PC-9 (cell line): ENCODE results near the gene PBX3. TPM values are rescaled to one million over a fixed set of nuclear protein-coding genes. Genes with fewer than 3 reads are reported as not detected.

Experiments
- BruUV-seq: library from RNA; stranded (reverse); fragments of 400-500 nt; replicated peaks from 2 replicates; lab custom pipeline; 2021; lab: Mats Ljungman, UMichigan
- CTCF ChIA-PET: fragments of 300-600 bp; sonication (Branson Sonifier 250); formaldehyde crosslinking; loops from one replicate; lab custom pipeline; 2022; ENCODE audit warnings: antibody characterized with exemption; lab: Charles Lee
- POLR2A ChIA-PET: fragments of 300-600 bp; sonication (Branson Sonifier 250); formaldehyde crosslinking; loops from one replicate; lab custom pipeline; 2022; ENCODE audit warnings: antibody characterized with exemption; ENCODE audit not compliant: unreplicated experiment; lab: Charles Lee
- DNase-seq, 2 experiments: peaks; one replicate each; pipeline versions ENCODE4 v3.0.0 to v3.0.0-alpha.2; 2015 to 2022; ENCODE audit warnings: mixed read lengths in 1 of 2
- H2AFZ ChIP-seq: fragments of 200-600 bp; sonication (generic); 2 replicates; pipeline ENCODE4 v1.8.1; 2017; ENCODE audit warnings: antibody characterized with exemption
- H3F3A ChIP-seq: fragments of 200-600 bp; sonication (generic); 2 replicates; pipeline ENCODE4 v1.8.1; 2017; ENCODE audit warnings: antibody characterized with exemption, mild to moderate bottlenecking, low read depth; ENCODE audit not compliant: insufficient read depth
- H3K27ac ChIP-seq: fragments of 200-600 bp; sonication (generic); 2 replicates; pipeline ENCODE4 v1.6.1; 2016; ENCODE audit warnings: mixed run types
- H3K27me3 ChIP-seq: fragments of 200-600 bp; sonication (generic); 2 replicates; pipeline ENCODE4 v1.6.1; 2016; ENCODE audit warnings: low read depth, mixed run types; ENCODE audit not compliant: insufficient read depth
- H3K36me3 ChIP-seq: fragments of 200-600 bp; sonication (generic); 2 replicates; pipeline ENCODE4 v1.6.1; 2016; ENCODE audit warnings: low read depth, mixed run types
- H3K4me1 ChIP-seq: fragments of 200-600 bp; sonication (generic); replicated peaks from 2 replicates; pipeline ENCODE4 v1.6.1; 2016; ENCODE audit warnings: mixed run types; ENCODE audit not compliant: insufficient read depth
- H3K4me2 ChIP-seq: fragments of 200-600 bp; sonication (generic); 2 replicates; pipeline ENCODE4 v1.6.1; 2017; ENCODE audit warnings: mixed run types
- H3K4me3 ChIP-seq: fragments of 200-600 bp; sonication (generic); 2 replicates; pipeline ENCODE4 v1.6.1; 2016; ENCODE audit warnings: mixed run types
- H3K79me2 ChIP-seq: fragments of 200-600 bp; sonication (generic); 2 replicates; pipeline ENCODE4 v1.6.1; 2017; ENCODE audit warnings: low read depth, mixed run types
- H3K9me2 ChIP-seq: fragments of 200-600 bp; sonication (generic); 2 replicates; pipeline ENCODE4 v1.8.1; 2017; ENCODE audit warnings: mild to moderate bottlenecking; ENCODE audit not compliant: insufficient read depth
- H3K9me3 ChIP-seq: fragments of 200-600 bp; sonication (generic); 2 replicates; pipeline ENCODE4 v1.8.1; 2016; ENCODE audit warnings: low read depth; ENCODE audit not compliant: insufficient read depth
- H4K20me1 ChIP-seq: fragments of 200-600 bp; sonication (generic); 2 replicates; pipeline ENCODE4 v1.8.1; 2017; ENCODE audit not compliant: insufficient read depth
- CTCF ChIP-seq: fragments of 200-600 bp; sonication (generic); conservative IDR thresholded peaks from 2 replicates; pipeline ENCODE4 v1.6.1; 2017; ENCODE audit warnings: mixed run types, antibody characterized with exemption, mild to moderate bottlenecking, moderate library complexity
- EZH2 ChIP-seq: fragments of 200-600 bp; sonication (generic); IDR thresholded peaks from 2 replicates; pipeline ENCODE4 v1.8.0; 2017; ENCODE audit warnings: antibody characterized with exemption, low read depth
- intact Hi-C: fragments of 100-400 bp; cut with micrococcal nuclease; formaldehyde crosslinking; loops from one replicate; pipeline ENCODE4 v1.10.0; 2022; ENCODE audit not compliant: unreplicated experiment
- total RNA-seq: library from RNA; stranded (reverse); gene quantifications from 2 replicates; pipeline ENCODE4 v1.2.3, GENCODE V29; 2021

PBX3 gene
- total RNA-seq, 1 experiment from 2014 or later: 18.3 TPM

- Histone ChIP-seq H3K4me3 (no peak overlapping the region), H4K20me1 (no peaks in the 10 kb centered on the region), H3K79me2 (no peaks in the 10 kb centered on the region), H3K4me1 (no peaks in the 10 kb centered on the region), H2AFZ (no peak overlapping the region), H3K27ac (no peak overlapping the region), H3K27me3 (no peaks in the 10 kb centered on the region), H3K36me3 (no peaks in the 10 kb centered on the region), H3K9me3 (no peaks in the 10 kb centered on the region), H3K4me2 (no peak overlapping the region), H3K9me2 (no peaks in the 10 kb centered on the region), H3F3A (no peaks in the 10 kb centered on the region)
- intact Hi-C loops: no loop called here
- ChIA-PET POLR2A (interaction anchor here (0.6 kb wide), 1 partner anchor 45 kb away, joined by 7 read pairs; no protein-coding TSS in a partner anchor), CTCF (interaction anchor here (0.6 kb wide), 1 partner anchor 588 kb away, joined by 3 read pairs; no protein-coding TSS in a partner anchor)
- no peak for DNase-seq
- no TSS peak for BruUV-seq
- TF ChIP-seq CTCF (no peak), EZH2 (no peak)
These were observed 155.0 kb downstream of the PBX3 start for GRCh38 chr9:125902214-125902613.

- H3K9me2 ChIP-seq: no peaks in the 10 kb centered on the region
- no peak overlapping the region for H2AFZ ChIP-seq
- H3K27ac ChIP-seq: no peak overlapping the region
- TF ChIP-seq EZH2: no peak
- no peak for TF ChIP-seq CTCF
- no TSS peak for BruUV-seq
- CTCF ChIA-PET: no interaction called here
- DNase-seq: no peak
- intact Hi-C loops: no loop called here
- no peaks in the 10 kb centered on the region for H3K27me3 ChIP-seq
- H4K20me1 ChIP-seq: no peaks in the 10 kb centered on the region
- no peaks in the 10 kb centered on the region for H3K9me3 ChIP-seq
- H3K4me2 ChIP-seq: no peak overlapping the region
- no peaks in the 10 kb centered on the region for H3K36me3 ChIP-seq
- no peaks in the 10 kb centered on the region for H3K4me1 ChIP-seq
- no peak overlapping the region for H3K4me3 ChIP-seq
- POLR2A ChIA-PET: interaction anchor here (0.6 kb wide), 1 partner anchor 230 kb away, joined by 3 read pairs; no protein-coding TSS in a partner anchor
- no peaks in the 10 kb centered on the region for H3F3A ChIP-seq
- H3K79me2 ChIP-seq: no peaks in the 10 kb centered on the region
These were observed 155.8 kb downstream of the PBX3 start for GRCh38 chr9:125902831-125903512.

- POLR2A ChIA-PET: interaction anchor here (0.7 kb wide), 1 partner anchor 17 kb away, joined by 6 read pairs; no protein-coding TSS in a partner anchor
- Histone ChIP-seq H3K79me2 (no peaks in the 10 kb centered on the region), H2AFZ (no peak overlapping the region), H3K27ac (no peak overlapping the region), H3K9me3 (no peaks in the 10 kb centered on the region), H3K4me1 (no peaks in the 10 kb centered on the region), H3K27me3 (no peaks in the 10 kb centered on the region), H3K4me2 (no peak overlapping the region), H3K36me3 (no peaks in the 10 kb centered on the region), H3K4me3 (no peak overlapping the region), H3K9me2 (no peaks in the 10 kb centered on the region), H3F3A (no peaks in the 10 kb centered on the region), H4K20me1 (no peaks in the 10 kb centered on the region)
- CTCF ChIA-PET: no interaction called here
- no TSS peak for BruUV-seq
- TF ChIP-seq CTCF (no peak), EZH2 (no peak)
- no peak for DNase-seq
- intact Hi-C loops: no loop called here
These were observed 157.1 kb downstream of the PBX3 start for GRCh38 chr9:125904155-125904851.
